ENCODE measurements around the gene IL6ST.
"Not testable (repeated sequence)": the region's sequence is repeated elsewhere in the genome, so short reads cannot be mapped to it uniquely, and the experiment has no call there.

Gene IL6ST

DNA sequence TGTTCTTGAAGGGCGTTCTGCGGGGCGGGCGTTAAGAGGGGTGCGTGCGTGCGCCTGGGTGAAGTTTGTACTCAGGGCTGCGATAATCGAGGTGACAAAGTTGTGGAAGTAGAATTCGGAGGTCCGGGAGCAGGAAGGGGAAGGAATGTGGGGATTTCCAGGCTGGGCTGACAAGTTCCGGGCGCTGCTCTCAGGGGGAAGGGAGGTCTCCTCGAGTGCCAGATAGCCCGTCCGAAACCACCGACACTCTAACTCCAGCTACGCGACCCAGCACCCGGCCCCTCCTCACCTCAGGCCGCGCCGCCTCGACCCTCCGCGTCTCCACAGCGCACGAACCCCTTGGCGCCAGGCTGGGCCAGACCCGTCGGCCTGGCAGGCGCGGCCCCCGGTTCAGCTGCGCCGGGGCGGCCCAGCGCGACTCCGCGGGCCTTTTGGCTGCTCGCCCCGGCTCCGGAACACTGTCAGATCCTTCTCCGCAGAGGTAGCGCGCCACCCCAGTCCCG, at the start of gene IL6ST:
IL6ST (minus strand) TSS at position 469 of the 503 bp plus-strand sequence. CDS start 18,685 bp downstream, outside the sequence.
- H3K79me2 ChIP-seq (ENCODE audit: insufficient read depth, low read length), result no peaks in the 10 kb centered on the region
- H3K4me1 ChIP-seq (ENCODE audit: insufficient read depth, low read length), result peaks cover 20% of the 10 kb centered on the region
- no peaks in the 10 kb centered on the region for H3K36me3 ChIP-seq (ENCODE audit: insufficient read depth, low read length)
- peak within 1 kb of the TSS; percentile 82 for H3K4me2 ChIP-seq (ENCODE audit: insufficient read depth, low read length)
- peak within 1 kb of the TSS; percentile 56 to 70 for H3K4me3 ChIP-seq (ENCODE audit: low read depth in 1 of 2, low read length in 2 of 2)
- H3K9ac ChIP-seq (ENCODE audit: low read depth, low read length), result peak within 1 kb of the TSS; percentile 70
- no peak for DNase-seq
- peak; percentile 7 for ATAC-seq (ENCODE audit: insufficient read depth, low read depth)
- peak within 1 kb of the TSS; percentile 94 for H2AFZ ChIP-seq (ENCODE audit: low read depth, low read length)
- H3K9me3 ChIP-seq (ENCODE audit: insufficient read depth, low read length, severe bottlenecking), result no peaks in the 10 kb centered on the region
- no peaks in the 10 kb centered on the region for H4K20me1 ChIP-seq (ENCODE audit: insufficient read depth, low read length)
- peaks cover 30% of the 10 kb centered on the region for H3K27me3 ChIP-seq (ENCODE audit: insufficient read depth, low read length, poor library complexity)
- H3K27ac ChIP-seq (ENCODE audit: low read length), result peak within 1 kb of the TSS; percentile 63
- TF ChIP-seq, protein P1, sequence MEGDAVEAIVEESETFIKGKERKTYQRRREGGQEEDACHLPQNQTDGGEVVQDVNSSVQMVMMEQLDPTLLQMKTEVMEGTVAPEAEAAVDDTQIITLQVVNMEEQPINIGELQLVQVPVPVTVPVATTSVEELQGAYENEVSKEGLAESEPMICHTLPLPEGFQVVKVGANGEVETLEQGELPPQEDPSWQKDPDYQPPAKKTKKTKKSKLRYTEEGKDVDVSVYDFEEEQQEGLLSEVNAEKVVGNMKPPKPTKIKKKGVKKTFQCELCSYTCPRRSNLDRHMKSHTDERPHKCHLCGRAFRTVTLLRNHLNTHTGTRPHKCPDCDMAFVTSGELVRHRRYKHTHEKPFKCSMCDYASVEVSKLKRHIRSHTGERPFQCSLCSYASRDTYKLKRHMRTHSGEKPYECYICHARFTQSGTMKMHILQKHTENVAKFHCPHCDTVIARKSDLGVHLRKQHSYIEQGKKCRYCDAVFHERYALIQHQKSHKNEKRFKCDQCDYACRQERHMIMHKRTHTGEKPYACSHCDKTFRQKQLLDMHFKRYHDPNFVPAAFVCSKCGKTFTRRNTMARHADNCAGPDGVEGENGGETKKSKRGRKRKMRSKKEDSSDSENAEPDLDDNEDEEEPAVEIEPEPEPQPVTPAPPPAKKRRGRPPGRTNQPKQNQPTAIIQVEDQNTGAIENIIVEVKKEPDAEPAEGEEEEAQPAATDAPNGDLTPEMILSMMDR (IDR thresholded peaks at IDR 0.05; ENCODE audit: borderline replicate concordance, extremely low read depth, low read length, poor library complexity, severe bottlenecking), result no peak
- TF ChIP-seq EZH2 (IDR thresholded peaks at IDR 0.05; ENCODE audit: borderline replicate concordance, low read depth, low read length, severe bottlenecking), result no peak

DNA sequence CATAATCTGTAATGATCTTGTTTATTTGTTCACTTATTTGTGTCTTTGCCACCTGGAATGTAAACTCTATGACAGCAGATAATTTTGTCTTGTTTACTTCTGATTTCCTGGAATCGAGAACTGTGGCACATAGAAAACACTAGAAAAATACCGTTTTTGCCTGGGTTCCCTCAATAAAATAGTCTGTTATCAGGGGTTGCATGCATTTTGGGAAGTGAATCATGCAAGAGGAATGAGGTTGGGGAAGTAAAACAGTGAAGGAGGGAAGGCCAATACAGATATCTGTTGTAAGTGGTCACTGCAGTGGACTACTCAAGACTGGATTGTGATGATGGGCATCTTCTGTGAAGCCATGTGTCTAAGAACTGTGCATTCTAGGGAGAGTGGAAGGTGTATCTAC, 45.2 kb upstream of the IL6ST start:
- no peak for TF ChIP-seq EZH2 (IDR thresholded peaks at IDR 0.05; ENCODE audit: borderline replicate concordance, low read depth, low read length, severe bottlenecking)
- TF ChIP-seq, protein P1 (IDR thresholded peaks at IDR 0.05; ENCODE audit: borderline replicate concordance, extremely low read depth, low read length, poor library complexity, severe bottlenecking), result no peak
- H3K27ac ChIP-seq (ENCODE audit: low read length), result no peak overlapping the region
- H3K27me3 ChIP-seq (ENCODE audit: insufficient read depth, low read length, poor library complexity), result no peaks in the 10 kb centered on the region
- no peak overlapping the region for H3K9ac ChIP-seq (ENCODE audit: low read depth, low read length)
- no peak overlapping the region for H3K4me2 ChIP-seq (ENCODE audit: insufficient read depth, low read length)
- ATAC-seq (ENCODE audit: insufficient read depth, low read depth) (no peak), DNase-seq (no peak)
- no peaks in the 10 kb centered on the region for H3K9me3 ChIP-seq (ENCODE audit: insufficient read depth, low read length, severe bottlenecking)
- no peaks in the 10 kb centered on the region for H3K4me1 ChIP-seq (ENCODE audit: insufficient read depth, low read length)
- H3K36me3 ChIP-seq (ENCODE audit: insufficient read depth, low read length), result no peaks in the 10 kb centered on the region
- H4K20me1 ChIP-seq (ENCODE audit: insufficient read depth, low read length), result no peaks in the 10 kb centered on the region
- no peak overlapping the region for H3K4me3 ChIP-seq (ENCODE audit: low read depth in 1 of 2, low read length in 2 of 2)
- no peak overlapping the region for H2AFZ ChIP-seq (ENCODE audit: low read depth, low read length)
- no peaks in the 10 kb centered on the region for H3K79me2 ChIP-seq (ENCODE audit: insufficient read depth, low read length)

DNA sequence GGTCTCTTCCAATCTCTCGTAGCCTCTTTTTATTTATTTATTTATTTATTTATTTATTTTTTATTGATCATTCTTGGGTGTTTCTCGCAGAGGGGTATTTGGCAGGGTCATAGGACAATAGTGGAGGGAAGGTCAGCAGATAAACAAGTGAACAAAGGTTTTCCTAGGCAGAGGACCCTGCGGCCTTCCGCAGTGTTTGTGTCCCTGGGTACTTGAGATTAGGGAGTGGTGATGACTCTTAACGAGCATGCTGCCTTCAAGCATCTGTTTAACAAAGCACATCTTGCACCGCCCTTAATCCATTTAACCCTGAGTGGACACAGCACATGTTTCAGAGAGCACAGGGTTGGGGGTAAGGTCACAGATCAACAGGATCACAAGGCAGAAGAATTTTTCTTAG, 43.4 kb upstream of the IL6ST start:
- not testable (repeated sequence) for H3K9me3 ChIP-seq (ENCODE audit: insufficient read depth, low read length, severe bottlenecking); H4K20me1 ChIP-seq (ENCODE audit: insufficient read depth, low read length); H3K27me3 ChIP-seq (ENCODE audit: insufficient read depth, low read length, poor library complexity); H3K4me3 ChIP-seq (ENCODE audit: low read depth in 1 of 2, low read length in 2 of 2); H2AFZ ChIP-seq (ENCODE audit: low read depth, low read length); H3K4me1 ChIP-seq (ENCODE audit: insufficient read depth, low read length); H3K27ac ChIP-seq (ENCODE audit: low read length); H3K9ac ChIP-seq (ENCODE audit: low read depth, low read length); DNase-seq; H3K4me2 ChIP-seq (ENCODE audit: insufficient read depth, low read length); H3K79me2 ChIP-seq (ENCODE audit: insufficient read depth, low read length); H3K36me3 ChIP-seq (ENCODE audit: insufficient read depth, low read length); ATAC-seq (ENCODE audit: insufficient read depth, low read depth)

DNA sequence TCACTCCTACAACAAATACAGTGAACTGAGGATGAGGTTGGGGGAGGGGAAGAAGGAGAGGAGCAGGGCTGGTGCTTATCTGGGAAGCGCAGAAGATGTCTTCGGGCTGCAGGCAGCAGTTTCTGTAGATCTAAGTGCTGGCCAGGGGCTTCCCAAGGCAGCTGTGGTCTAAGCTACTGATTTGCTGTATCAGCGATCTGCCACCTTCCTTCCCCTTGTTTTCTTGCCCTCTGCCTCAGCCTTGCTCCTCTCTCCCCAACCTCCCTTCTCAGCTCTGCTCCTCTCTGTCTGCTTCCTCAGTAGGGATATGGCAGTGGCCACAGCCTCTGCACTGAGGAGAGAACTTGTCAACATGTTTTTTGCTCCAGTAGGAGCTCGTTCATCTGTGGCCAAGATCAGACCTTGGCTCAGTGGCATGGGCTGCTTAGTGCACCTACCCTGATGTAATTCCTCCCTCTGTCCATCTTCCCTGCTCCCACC, 42.8 kb upstream of the IL6ST start:
- no peak overlapping the region for H3K4me2 ChIP-seq (ENCODE audit: insufficient read depth, low read length)
- H3K79me2 ChIP-seq (ENCODE audit: insufficient read depth, low read length), result no peaks in the 10 kb centered on the region
- H3K27ac ChIP-seq (ENCODE audit: low read length), result no peak overlapping the region
- no peaks in the 10 kb centered on the region for H3K36me3 ChIP-seq (ENCODE audit: insufficient read depth, low read length)
- TF ChIP-seq, protein P1 (IDR thresholded peaks at IDR 0.05; ENCODE audit: borderline replicate concordance, extremely low read depth, low read length, poor library complexity, severe bottlenecking), result no peak
- TF ChIP-seq EZH2 (IDR thresholded peaks at IDR 0.05; ENCODE audit: borderline replicate concordance, low read depth, low read length, severe bottlenecking), result no peak
- H2AFZ ChIP-seq (ENCODE audit: low read depth, low read length), result no peak overlapping the region
- DNase-seq (no peak), ATAC-seq (ENCODE audit: insufficient read depth, low read depth) (no peak)
- no peaks in the 10 kb centered on the region for H3K4me1 ChIP-seq (ENCODE audit: insufficient read depth, low read length)
- no peaks in the 10 kb centered on the region for H3K27me3 ChIP-seq (ENCODE audit: insufficient read depth, low read length, poor library complexity)
- H3K9me3 ChIP-seq (ENCODE audit: insufficient read depth, low read length, severe bottlenecking), result no peaks in the 10 kb centered on the region
- H3K9ac ChIP-seq (ENCODE audit: low read depth, low read length), result no peak overlapping the region
- no peaks in the 10 kb centered on the region for H4K20me1 ChIP-seq (ENCODE audit: insufficient read depth, low read length)
- no peak overlapping the region for H3K4me3 ChIP-seq (ENCODE audit: low read depth in 1 of 2, low read length in 2 of 2)

DNA sequence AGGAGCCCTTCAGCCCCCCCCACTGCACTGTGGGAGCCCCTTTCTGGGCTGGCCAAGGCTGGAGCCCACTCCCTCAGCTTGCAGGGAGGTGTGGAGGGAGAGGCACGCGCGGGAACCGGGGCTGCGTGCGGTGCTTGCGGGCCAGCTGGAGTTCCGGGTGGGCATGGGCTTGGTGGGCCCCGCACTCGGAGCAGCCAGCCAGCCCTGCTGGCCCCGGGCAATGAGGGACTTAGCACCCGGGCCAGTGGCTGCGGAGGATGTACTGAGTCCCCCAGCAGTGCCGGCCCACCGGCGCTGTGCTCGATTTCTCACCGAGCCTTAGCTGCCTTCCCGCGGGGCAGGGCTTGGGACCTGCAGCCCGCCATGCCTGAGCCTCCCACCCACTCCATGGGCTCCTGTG, 40.6 kb upstream of the IL6ST start:
- H2AFZ ChIP-seq (ENCODE audit: low read depth, low read length); H3K4me3 ChIP-seq (ENCODE audit: low read depth in 1 of 2, low read length in 2 of 2); H3K4me1 ChIP-seq (ENCODE audit: insufficient read depth, low read length); H3K9me3 ChIP-seq (ENCODE audit: insufficient read depth, low read length, severe bottlenecking); H3K9ac ChIP-seq (ENCODE audit: low read depth, low read length); ATAC-seq (ENCODE audit: insufficient read depth, low read depth); H3K79me2 ChIP-seq (ENCODE audit: insufficient read depth, low read length); H3K27ac ChIP-seq (ENCODE audit: low read length); H3K27me3 ChIP-seq (ENCODE audit: insufficient read depth, low read length, poor library complexity); DNase-seq; H4K20me1 ChIP-seq (ENCODE audit: insufficient read depth, low read length); H3K4me2 ChIP-seq (ENCODE audit: insufficient read depth, low read length); H3K36me3 ChIP-seq (ENCODE audit: insufficient read depth, low read length): not testable (repeated sequence)
